Stimulated activated naive B cell treated with anti-CD40 and anti-IgM and Interleukin-4, amounts not matched to agents 10 μg/mL and 1 μg/mL and 100 μg/mL, for 72 hours (primary cell): ENCODE measurements around the gene MKLN1.
A peak's percentile ranks its signal among the peaks of the same experiment; 100 is the strongest.

ENCODE experiments used
- ATAC-seq, 2 donors: fragments of 150-1000 bp; cut with Tn5 transposase; replicated peaks; 2 replicates each; pipeline ENCODE4 v1.10.0; 2021; ENCODE audit warnings: moderate library complexity in 1 of 2
- DNase-seq: peaks from one replicate; pipeline ENCODE4 v3.0.0; 2021
- H3K27ac Mint-ChIP-seq: one replicate; pipeline ENCODE4 v1.8.0; 2022; ENCODE audit warnings: mild to moderate bottlenecking, mixed read lengths
- H3K27me3 Mint-ChIP-seq, 2 donors: one replicate each; pipeline ENCODE4 v1.8.0; 2022; ENCODE audit warnings: mixed read lengths in 2 of 2
- H3K36me3 Mint-ChIP-seq, 2 donors: one replicate each; pipeline ENCODE4 v1.8.0; 2022; ENCODE audit warnings: mixed read lengths in 2 of 2, mild to moderate bottlenecking in 1 of 2
- H3K4me1 Mint-ChIP-seq, 2 donors: one replicate each; pipeline ENCODE4 v1.8.0; 2022; ENCODE audit warnings: mixed read lengths in 2 of 2, mild to moderate bottlenecking in 1 of 2
- H3K4me3 Mint-ChIP-seq, 2 donors: one replicate each; pipeline ENCODE4 v1.8.0; 2022; ENCODE audit warnings: mild to moderate bottlenecking in 2 of 2, mixed read lengths in 2 of 2, moderate library complexity in 1 of 2
- H3K9me3 Mint-ChIP-seq, 2 donors: one replicate each; pipeline ENCODE4 v1.8.0; 2022; ENCODE audit warnings: mixed read lengths in 2 of 2, mild to moderate bottlenecking in 1 of 2

MKLN1 gene

GRCh38 chr7:131536361-131536849, 208.7 kb downstream of the MKLN1 start:
- Mint-ChIP-seq H3K36me3 (no peaks in the 10 kb centered on the region), H3K4me3 (no peak overlapping the region), H3K27ac (no peak overlapping the region), H3K9me3 (no peaks in the 10 kb centered on the region), H3K4me1 (no peaks in the 10 kb centered on the region), H3K27me3 (no peaks in the 10 kb centered on the region)
- no peak for ATAC-seq
- DNase-seq, result no peak

- no peaks in the 10 kb centered on the region for H3K27me3 Mint-ChIP-seq
- H3K9me3 Mint-ChIP-seq, result no peaks in the 10 kb centered on the region
- no peak for ATAC-seq
Observed at GRCh38 chr7:131537571-131537978, 209.9 kb downstream of the MKLN1 start.

DNA sequence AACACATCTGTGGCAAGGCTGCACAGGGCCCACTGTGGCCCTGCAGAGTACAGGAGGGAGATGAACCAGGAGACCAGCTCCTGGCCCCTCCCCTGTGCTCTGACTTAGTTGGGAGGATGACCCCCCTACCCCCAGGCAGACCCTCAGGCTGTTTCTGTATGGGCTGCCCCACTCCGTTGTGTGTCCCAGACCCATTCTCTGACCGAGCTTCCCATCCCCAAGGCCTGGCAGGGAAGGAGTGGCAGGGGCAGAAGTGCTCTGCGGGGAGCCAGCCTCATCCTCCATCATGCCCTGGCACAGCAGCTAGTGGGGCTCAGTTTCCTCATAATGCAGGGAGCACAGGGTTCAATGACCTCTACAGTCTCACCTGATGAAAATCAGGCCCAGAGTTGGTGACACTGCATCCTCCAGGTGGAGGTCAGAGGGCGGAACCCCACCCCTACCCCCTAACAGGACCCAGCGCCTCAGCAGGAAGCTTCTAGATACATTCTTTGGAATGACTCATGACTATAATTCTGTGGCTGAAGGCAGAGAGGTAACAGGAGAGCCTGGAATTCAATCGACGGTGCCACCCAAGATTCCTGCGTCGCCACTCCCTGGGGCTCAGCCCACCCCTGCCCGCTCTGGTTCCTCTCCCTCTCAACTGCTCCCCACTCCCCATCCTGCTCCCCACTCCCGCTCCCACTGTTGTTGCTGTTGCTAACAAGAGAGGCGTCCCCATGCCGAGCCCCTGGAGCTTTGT, 210.6 kb downstream of the MKLN1 start:
- H3K9me3 Mint-ChIP-seq, result no peaks in the 10 kb centered on the region
- H3K36me3 Mint-ChIP-seq, result no peaks in the 10 kb centered on the region
- no peak overlapping the region for H3K4me3 Mint-ChIP-seq
- H3K27ac Mint-ChIP-seq, result no peak overlapping the region
- no peaks in the 10 kb centered on the region for H3K4me1 Mint-ChIP-seq
- no peaks in the 10 kb centered on the region for H3K27me3 Mint-ChIP-seq
- no peak for DNase-seq
- no peak for ATAC-seq

More at GRCh38 chr7:131537571-131537978, 209.9 kb downstream of the MKLN1 start:
- Mint-ChIP-seq H3K4me1 (no peaks in the 10 kb centered on the region), H3K4me3 (no peak overlapping the region), H3K27ac (no peak overlapping the region), H3K36me3 (no peaks in the 10 kb centered on the region)
- no peak for DNase-seq

DNA sequence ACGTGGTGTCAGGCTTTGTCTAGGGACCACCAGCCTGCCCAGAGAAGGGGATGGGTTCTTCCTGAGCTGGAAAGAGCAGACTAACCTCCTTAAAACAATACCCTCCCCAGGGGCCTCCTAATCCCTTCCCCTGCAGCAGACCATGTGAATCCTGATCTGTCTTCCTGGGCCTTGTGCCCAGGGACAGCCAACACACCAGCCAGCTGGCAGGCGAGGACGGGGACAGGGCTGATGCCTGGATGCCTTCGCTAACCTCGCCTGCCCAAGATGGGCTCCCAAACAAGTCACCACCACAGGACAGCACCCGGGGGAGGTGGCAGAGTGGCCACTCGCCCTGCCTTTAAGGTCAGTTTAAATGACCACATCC, 211.1 kb downstream of the MKLN1 start:
- Mint-ChIP-seq H3K36me3 (no peaks in the 10 kb centered on the region), H3K4me1 (no peaks in the 10 kb centered on the region), H3K27me3 (no peaks in the 10 kb centered on the region), H3K9me3 (no peaks in the 10 kb centered on the region), H3K27ac (no peak overlapping the region), H3K4me3 (no peak overlapping the region)
- ATAC-seq (no peak), DNase-seq (no peak)

DNA sequence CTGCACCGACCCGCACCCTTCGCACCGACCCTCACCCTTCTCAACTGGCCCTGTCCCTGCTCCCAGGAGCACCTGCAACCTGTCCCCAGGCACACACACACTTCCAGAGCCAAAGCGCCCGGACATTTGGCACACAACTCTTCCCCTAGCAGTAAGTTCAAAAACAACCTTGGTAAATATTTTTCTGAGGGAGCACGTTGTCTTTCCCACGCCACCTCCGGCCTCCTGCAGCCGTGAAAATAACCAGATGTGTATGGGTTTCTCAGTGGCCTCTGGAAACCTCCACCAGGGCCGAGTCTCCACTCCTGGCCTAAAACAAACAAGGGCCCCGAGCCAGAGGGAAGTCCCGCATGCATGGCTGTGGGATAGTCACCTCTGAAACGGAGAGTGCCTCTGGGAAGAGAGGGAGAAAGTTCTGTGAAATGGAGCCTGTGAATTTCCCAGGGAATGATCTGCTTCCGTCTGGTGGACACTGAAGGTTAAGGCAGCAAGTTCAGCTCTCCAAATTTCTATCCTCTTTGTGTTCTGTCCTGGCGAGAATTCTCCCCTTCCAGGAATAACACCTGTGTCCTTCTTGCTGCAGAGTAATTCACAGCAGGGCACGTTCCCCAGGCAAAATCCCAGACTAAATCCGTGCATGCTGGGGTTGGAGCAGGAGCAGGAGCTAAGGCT, 213.0 kb downstream of the MKLN1 start:
- Mint-ChIP-seq H3K27ac (no peak overlapping the region), H3K9me3 (no peaks in the 10 kb centered on the region), H3K4me1 (peaks cover 5% of the 10 kb centered on the region in 2 donors), H3K27me3 (no peaks in the 10 kb centered on the region), H3K36me3 (no peaks in the 10 kb centered on the region), H3K4me3 (no peak overlapping the region)
- ATAC-seq (no peak), DNase-seq (no peak)

GRCh38 chr7:131543298-131543697, 215.6 kb downstream of the MKLN1 start:
- no peak overlapping the region for H3K4me3 Mint-ChIP-seq
- DNase-seq (no peak), ATAC-seq (no peak)
- H3K36me3 Mint-ChIP-seq, result no peaks in the 10 kb centered on the region
- no peak overlapping the region for H3K27ac Mint-ChIP-seq
- H3K27me3 Mint-ChIP-seq, result no peaks in the 10 kb centered on the region
- H3K4me1 Mint-ChIP-seq, result peaks cover 8 to 10% of the 10 kb centered on the region in 2 donors
- H3K9me3 Mint-ChIP-seq, result peaks cover 0 to 1% of the 10 kb centered on the region in 2 donors

DNA sequence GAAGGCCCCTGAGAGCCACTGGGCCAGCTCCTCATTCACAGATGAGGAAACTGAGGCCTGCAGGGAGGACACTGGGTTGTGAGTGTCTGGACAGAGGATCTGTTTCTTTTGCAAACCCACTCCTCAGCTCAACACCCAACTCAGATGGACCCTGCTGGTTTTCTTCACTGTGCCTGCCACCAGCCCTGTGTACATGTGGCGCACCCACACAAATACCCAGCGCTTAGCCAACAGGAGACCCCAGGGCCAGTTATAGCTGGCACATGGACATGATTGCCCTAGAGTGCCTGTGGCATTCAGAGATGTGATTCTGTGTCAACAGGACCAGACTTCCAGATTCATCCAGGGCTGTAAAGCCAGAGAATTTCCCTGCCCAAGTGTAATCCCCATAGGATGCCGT, 216.3 kb downstream of the MKLN1 start:
- no peak overlapping the region for H3K27ac Mint-ChIP-seq
- no peak for DNase-seq
- no peak for ATAC-seq
- peaks cover 0 to 3% of the 10 kb centered on the region in 2 donors for H3K9me3 Mint-ChIP-seq
- no peak overlapping the region for H3K4me3 Mint-ChIP-seq
- peaks cover 0 to 4% of the 10 kb centered on the region in 2 donors for H3K27me3 Mint-ChIP-seq
- H3K4me1 Mint-ChIP-seq, result peaks cover 8 to 10% of the 10 kb centered on the region in 2 donors
- peaks cover 0 to 4% of the 10 kb centered on the region in 2 donors for H3K36me3 Mint-ChIP-seq

DNA sequence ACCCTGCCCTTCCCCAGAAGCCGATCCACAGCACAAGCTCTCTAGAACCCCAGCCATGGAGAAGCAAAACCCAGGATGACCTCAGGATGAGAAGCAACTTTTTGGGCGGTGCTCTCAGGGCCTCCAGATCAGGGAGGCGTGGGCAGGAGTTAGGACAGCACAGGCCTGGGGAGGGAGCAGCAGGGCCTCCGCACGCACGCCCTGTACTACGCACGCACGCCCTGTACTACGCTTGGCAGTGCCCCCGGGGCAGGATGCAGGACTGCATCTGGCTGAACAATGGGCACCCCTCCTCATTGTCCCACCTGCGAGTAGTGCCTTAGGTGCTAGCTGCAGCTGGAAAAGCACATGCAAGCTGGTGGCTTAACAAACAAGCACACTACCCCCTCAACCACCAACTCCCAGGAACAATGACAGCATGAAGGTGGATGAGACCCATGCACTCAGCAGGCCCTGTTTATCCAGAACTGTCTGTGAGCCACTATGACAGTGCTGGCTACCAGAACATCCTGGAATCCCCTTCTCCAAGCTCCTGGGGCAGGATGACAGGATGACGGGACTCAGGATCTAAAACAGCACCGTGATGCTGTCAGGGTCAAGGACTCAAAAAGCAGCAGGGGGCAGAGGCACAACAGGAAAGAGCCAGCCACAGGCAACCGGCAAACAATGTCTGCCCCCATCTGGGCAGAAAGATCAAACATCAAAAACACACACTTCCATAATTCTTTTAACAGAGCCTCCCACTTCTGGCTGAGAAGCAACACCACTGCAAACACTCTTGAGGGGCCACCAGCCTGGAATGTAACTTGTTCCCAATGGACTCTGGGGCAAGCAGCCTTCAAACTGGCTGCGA, 217.0 kb downstream of the MKLN1 start:
- DNase-seq (no peak), ATAC-seq (peak in 1 of 2 donors; percentile 18)
- Mint-ChIP-seq H3K9me3 (peaks cover 0 to 3% of the 10 kb centered on the region in 2 donors), H3K36me3 (peaks cover 0 to 6% of the 10 kb centered on the region in 2 donors), H3K27ac (no peak overlapping the region), H3K4me3 (no peak overlapping the region), H3K27me3 (peaks cover 0 to 6% of the 10 kb centered on the region in 2 donors), H3K4me1 (peaks cover 8 to 10% of the 10 kb centered on the region in 2 donors)

DNA sequence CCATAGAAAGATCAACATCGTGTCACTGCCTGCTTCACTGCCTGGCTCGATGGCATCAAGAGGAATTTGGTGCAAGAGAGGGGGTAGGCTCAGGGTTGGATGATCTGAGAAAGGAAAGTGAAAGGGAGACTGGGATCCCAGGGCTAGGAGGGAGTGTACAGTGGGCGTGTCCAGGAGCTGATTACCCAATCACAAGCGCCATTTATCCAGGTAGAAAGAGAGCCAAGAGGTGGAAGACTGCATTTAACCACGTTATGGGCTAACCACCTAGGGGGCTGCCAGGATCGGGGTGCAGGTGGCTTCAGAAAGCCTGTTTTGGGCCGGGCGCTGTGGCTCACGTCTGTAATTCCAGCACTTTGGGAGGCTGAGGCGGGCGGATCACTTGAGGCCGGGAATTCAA, 218.4 kb downstream of the MKLN1 start:
- peaks cover 0 to 3% of the 10 kb centered on the region in 2 donors for H3K9me3 Mint-ChIP-seq
- DNase-seq, result no peak
- H3K27me3 Mint-ChIP-seq, result peaks cover 0 to 6% of the 10 kb centered on the region in 2 donors
- H3K27ac Mint-ChIP-seq, result no peak overlapping the region
- peaks cover 8 to 10% of the 10 kb centered on the region in 2 donors for H3K4me1 Mint-ChIP-seq
- no peak for ATAC-seq
- H3K4me3 Mint-ChIP-seq, result no peak overlapping the region
- H3K36me3 Mint-ChIP-seq, result peaks cover 0 to 6% of the 10 kb centered on the region in 2 donors
